Stimulated activated CD8-positive, alpha-beta memory T cell treated with anti-CD3 and anti-CD28 coated beads, Interleukin-12 subunit alpha, Interleukin-12 subunit beta, amount 100 ng/mL, for 4 hours (primary cell): ENCODE data around the gene SYCE1.

Experiments used
- DNase-seq: peaks from one replicate; pipeline ENCODE4 v3.0.0-alpha.2; 2020; ENCODE audit warnings: low read depth

The SYCE1 gene

GRCh38 chr10:133511408-133511807 lies 54.0 kb downstream of the SYCE1 start:
- no peak for DNase-seq

DNA sequence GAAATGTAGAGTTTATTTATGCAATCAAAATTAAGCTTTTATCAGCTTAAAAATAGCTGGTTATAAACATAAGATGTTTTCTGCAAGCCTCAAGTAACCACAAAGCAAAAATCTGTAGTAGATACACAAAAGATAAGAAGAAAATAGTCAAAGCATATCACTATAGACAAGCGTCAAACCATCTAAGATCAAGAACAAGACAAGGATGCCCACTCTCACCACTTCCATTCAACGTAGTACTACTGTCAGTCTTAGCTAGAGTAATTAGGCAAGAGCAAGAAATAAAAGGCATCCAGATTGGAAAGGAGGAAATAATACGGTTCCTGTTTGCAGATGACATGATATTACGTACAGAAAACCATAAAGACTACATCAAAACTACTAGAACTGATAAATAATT lies 55.7 kb downstream of the SYCE1 start:
- DNase-seq = no peak
